Measurements from ENCODE around the gene FRY.
A peak's percentile ranks its signal among the peaks of the same experiment; 100 is the strongest.

FRY gene

DNA sequence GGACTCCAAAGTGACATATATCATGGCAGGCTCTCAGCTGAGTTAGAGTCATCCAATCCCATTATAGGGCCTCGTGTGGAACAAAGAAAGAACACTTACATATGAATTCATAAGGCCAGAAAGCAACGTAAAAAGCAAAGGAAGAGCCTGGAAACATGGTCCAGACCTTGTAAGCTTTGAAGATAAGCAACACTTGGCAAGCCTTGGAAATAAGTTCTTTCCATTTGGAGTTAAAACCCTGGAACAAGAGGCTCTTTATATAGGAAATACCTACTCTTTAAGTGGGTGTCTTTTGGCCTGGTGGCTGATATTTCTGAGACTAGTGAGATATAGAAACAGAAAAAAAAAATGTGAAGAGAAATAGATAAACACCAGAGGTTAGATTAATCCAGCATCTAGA lies 234.2 kb downstream of the FRY start:
- no peak for DNase-seq (ENCODE audit: low read depth)
- H3K4me3 ChIP-seq (ENCODE audit: low read depth, low read length) = no peak overlapping the region
- TF ChIP-seq, protein P1, sequence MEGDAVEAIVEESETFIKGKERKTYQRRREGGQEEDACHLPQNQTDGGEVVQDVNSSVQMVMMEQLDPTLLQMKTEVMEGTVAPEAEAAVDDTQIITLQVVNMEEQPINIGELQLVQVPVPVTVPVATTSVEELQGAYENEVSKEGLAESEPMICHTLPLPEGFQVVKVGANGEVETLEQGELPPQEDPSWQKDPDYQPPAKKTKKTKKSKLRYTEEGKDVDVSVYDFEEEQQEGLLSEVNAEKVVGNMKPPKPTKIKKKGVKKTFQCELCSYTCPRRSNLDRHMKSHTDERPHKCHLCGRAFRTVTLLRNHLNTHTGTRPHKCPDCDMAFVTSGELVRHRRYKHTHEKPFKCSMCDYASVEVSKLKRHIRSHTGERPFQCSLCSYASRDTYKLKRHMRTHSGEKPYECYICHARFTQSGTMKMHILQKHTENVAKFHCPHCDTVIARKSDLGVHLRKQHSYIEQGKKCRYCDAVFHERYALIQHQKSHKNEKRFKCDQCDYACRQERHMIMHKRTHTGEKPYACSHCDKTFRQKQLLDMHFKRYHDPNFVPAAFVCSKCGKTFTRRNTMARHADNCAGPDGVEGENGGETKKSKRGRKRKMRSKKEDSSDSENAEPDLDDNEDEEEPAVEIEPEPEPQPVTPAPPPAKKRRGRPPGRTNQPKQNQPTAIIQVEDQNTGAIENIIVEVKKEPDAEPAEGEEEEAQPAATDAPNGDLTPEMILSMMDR (IDR thresholded peaks at IDR 0.05; ENCODE audit: control insufficient read depth, extremely low read depth, insufficient read depth) = no peak

DNA sequence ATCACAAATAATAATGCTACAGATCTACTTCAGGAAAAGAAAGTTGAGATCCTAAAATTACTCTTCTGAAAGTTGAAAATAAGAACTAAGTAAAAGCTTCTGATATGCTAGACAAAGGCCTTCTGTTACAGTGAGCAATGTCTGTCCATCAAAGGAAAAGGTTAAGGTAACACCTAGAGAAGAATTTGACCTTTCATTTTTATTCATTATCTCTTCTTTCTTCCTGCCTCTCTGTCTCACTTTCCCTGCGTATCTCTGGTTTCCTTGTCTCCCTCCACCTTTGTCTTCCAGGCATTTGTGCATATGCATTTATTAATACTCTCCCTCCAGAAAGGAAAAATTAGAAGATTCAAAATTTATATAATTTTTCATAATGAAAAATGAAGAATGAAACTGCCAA lies 234.6 kb downstream of the FRY start:
- no peak for DNase-seq (ENCODE audit: low read depth)
- H3K4me3 ChIP-seq (ENCODE audit: low read depth, low read length) = no peak overlapping the region
- TF ChIP-seq, protein P1 (IDR thresholded peaks at IDR 0.05; ENCODE audit: control insufficient read depth, extremely low read depth, insufficient read depth) = no peak

DNA sequence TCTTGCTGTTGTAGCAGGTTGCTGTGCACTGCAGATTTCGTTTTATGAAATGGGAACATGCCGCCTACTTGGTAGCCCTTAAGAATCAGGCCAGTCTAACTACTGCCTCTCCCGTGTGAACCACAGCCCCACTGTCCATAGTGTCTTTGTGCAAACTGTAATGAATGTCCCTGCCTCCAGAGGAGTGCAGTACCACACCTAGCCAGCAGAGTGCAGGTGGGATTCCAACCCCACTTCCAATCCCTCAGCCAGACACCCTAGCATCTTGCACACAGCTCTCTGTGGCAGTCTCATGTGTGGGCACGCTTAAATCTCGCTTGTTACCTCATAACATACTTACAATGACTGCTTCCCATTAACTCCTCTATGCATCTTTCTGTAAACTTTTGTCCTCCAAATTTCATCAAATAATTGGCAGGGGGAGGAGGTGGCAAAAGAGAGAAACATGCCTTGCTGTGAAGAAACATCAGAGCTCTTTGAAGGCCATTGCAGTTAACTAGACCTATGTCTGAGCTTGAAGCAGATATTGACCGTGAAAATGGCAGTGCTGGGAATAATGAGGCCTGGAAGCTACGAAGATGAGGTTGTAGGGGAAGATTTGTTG lies 236.4 kb downstream of the FRY start:
- no peak for DNase-seq (ENCODE audit: low read depth)
- H3K4me3 ChIP-seq (ENCODE audit: low read depth, low read length) = no peak overlapping the region

DNA sequence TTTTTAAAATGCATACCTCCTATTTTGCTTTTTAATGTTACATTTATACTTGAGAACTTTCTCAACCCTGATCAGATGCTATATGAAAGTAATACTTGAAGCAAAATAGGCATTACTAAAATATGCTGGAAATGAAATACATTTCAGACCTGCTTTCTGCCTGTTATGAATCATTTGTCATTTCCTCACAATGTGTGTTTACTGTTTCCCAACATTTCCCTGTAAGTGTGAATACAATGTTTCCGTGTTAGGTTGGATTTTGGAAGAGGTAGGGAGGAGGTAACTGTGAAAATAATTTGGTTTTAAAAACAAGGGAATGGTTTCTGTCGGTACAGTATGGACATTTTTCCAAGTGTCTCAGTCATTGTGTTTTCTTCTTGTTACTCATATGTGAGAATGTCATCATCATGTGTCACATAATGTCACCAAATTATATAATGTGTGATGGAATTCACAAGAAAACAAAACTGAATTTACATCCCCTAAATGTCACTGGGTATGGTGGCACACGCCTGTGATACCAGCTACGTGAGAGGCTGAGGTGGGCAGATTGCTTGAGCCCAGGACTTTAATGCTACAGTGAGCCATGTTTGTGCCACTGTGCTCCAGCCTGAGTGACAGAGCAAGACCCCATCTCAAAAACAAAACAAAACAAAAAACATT lies 240.6 kb downstream of the FRY start:
- TF ChIP-seq, protein P1 (IDR thresholded peaks at IDR 0.05; ENCODE audit: control insufficient read depth, extremely low read depth, insufficient read depth) = no peak
- no peak overlapping the region for H3K4me3 ChIP-seq (ENCODE audit: low read depth, low read length)
- DNase-seq (ENCODE audit: low read depth) = no peak

More for the DNA sequence above, 236.4 kb downstream of the FRY start:
- TF ChIP-seq, protein P1 (IDR thresholded peaks at IDR 0.05; ENCODE audit: control insufficient read depth, extremely low read depth, insufficient read depth) = peak; percentile 65

DNA sequence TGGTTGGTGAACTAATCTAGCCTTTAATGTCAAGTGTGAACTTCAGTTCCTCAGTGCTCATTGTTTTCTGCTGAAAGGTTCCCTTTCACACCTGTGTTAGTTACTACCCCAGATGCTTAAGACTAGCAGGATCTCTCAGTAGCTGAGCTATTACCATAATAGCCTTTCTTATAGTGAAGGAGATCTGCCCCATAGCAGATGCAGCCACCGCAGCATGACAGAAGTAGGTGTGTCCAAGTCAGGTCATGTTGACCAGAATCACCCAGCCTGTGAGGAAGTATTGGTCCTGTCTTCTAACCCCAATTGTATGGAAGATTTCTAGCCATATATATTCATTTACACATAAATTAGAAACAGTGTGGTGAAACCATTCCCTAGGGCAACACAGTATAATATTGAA lies 246.3 kb downstream of the FRY start:
- no peak overlapping the region for H3K4me3 ChIP-seq (ENCODE audit: low read depth, low read length)
- DNase-seq (ENCODE audit: low read depth) = no peak
- TF ChIP-seq, protein P1 (IDR thresholded peaks at IDR 0.05; ENCODE audit: control insufficient read depth, extremely low read depth, insufficient read depth) = no peak

DNA sequence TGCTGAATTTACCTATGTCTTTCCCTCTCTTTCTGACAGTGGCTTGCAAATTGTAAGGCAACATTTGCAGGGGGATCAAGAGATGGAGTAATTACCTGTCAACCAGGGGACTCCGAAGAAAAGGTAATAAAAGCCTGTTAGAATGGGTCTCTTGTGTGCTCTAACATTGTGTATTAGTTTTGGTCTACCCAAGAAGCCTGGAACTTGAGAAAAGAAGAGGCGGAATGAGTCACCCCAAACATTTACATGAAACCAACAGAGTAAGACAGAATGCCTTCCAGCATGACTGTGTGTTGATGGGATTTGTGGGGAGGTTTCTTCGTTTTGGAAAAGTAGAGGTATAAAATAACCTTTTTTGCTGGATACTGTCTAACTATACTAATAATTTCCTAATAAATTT lies 246.9 kb downstream of the FRY start:
- no peak overlapping the region for H3K4me3 ChIP-seq (ENCODE audit: low read depth, low read length)
- TF ChIP-seq, protein P1 (IDR thresholded peaks at IDR 0.05; ENCODE audit: control insufficient read depth, extremely low read depth, insufficient read depth) = no peak
- DNase-seq (ENCODE audit: low read depth) = no peak

DNA sequence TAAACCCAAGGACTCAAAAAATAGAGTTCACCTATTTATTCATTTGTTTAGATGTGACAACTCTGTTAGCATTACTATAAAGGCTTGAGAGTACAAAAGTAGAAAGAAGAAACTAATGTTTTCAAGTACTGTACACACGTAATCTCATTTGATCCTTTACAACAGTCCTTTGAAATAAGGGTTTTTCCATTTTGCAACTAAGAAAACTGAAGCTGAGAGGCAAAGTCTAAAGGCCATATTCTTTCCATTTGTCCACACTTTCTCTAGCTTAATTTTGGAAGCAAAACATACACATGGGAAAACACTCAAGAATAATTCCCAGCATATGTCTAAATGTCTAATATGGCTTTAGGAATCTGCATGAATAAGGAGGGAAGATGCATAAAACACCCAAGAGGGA lies 249.5 kb downstream of the FRY start:
- TF ChIP-seq, protein P1 (IDR thresholded peaks at IDR 0.05; ENCODE audit: control insufficient read depth, extremely low read depth, insufficient read depth) = no peak
- H3K4me3 ChIP-seq (ENCODE audit: low read depth, low read length) = no peak overlapping the region
- DNase-seq (ENCODE audit: low read depth) = no peak

All from LNCaP clone FGC (cell line).